H9 (cell line): ENCODE data around the gene NT5DC1. TPM values are rescaled to one million over a fixed set of nuclear protein-coding genes. Genes with fewer than 3 reads are reported as not detected.

Experiments
- DNase-seq: peaks from one replicate; pipeline ENCODE4 v3.0.0-alpha.2; 2017
- H2AFZ ChIP-seq: one replicate; pipeline ENCODE4 v1.6.1; 2013; ENCODE audit warnings: mild to moderate bottlenecking, low read length, control low read depth, moderate library complexity
- H2AK5ac ChIP-seq: 2 replicates; pipeline ENCODE4 v1.6.1; 2013; ENCODE audit warnings: low read length, control low read depth, mixed read lengths; ENCODE audit not compliant: insufficient read length
- H2BK120ac ChIP-seq: one replicate; pipeline ENCODE4 v1.6.1; 2013; ENCODE audit warnings: low read depth, mild to moderate bottlenecking, low read length, control low read depth, inconsistent platforms; ENCODE audit not compliant: poor library complexity, severe bottlenecking
- H2BK12ac ChIP-seq: 2 replicates; pipeline ENCODE4 v1.6.1; 2013; ENCODE audit warnings: low read length, control low read depth, mixed read lengths, low read depth; ENCODE audit not compliant: insufficient read length
- H2BK15ac ChIP-seq: 2 replicates; pipeline ENCODE4 v1.6.1; 2013; ENCODE audit warnings: low read depth, low read length, control low read depth
- H2BK20ac ChIP-seq: one replicate; pipeline ENCODE4 v1.6.1; 2013; ENCODE audit warnings: low read depth, mild to moderate bottlenecking, low read length, control low read depth, inconsistent platforms; ENCODE audit not compliant: poor library complexity, severe bottlenecking
- H2BK5ac ChIP-seq: 2 replicates; pipeline ENCODE4 v1.6.1; 2013; ENCODE audit warnings: low read length, control low read depth, mixed read lengths; ENCODE audit not compliant: insufficient read length
- H3K14ac ChIP-seq: 2 replicates; pipeline ENCODE4 v1.6.1; 2013; ENCODE audit warnings: low read length, control low read depth; ENCODE audit not compliant: insufficient read depth
- H3K18ac ChIP-seq: 2 replicates; pipeline ENCODE4 v1.6.1; 2013; ENCODE audit warnings: low read depth, mild to moderate bottlenecking, mixed read lengths, low read length, control low read depth; ENCODE audit not compliant: insufficient read length
- H3K23ac ChIP-seq: 2 replicates; pipeline ENCODE4 v1.6.1; 2013; ENCODE audit warnings: low read length, control low read depth, mixed read lengths, low read depth; ENCODE audit not compliant: insufficient read length
- H3K23me2 ChIP-seq: 2 replicates; pipeline ENCODE4 v1.6.1; 2013; ENCODE audit warnings: low read depth, mild to moderate bottlenecking, mixed read lengths, low read length, control low read depth; ENCODE audit not compliant: insufficient read length, poor library complexity, severe bottlenecking
- H3K27ac ChIP-seq: 2 replicates; pipeline ENCODE4 v1.5.1; 2013; ENCODE audit warnings: low read length, control low read depth, mixed read lengths, low read depth; ENCODE audit not compliant: insufficient read length
- H3K27me3 ChIP-seq: 2 replicates; pipeline ENCODE4 v1.6.1; 2013; ENCODE audit warnings: low read length, control low read depth, inconsistent platforms; ENCODE audit not compliant: insufficient read depth
- H3K4ac ChIP-seq: 2 replicates; pipeline ENCODE4 v1.6.1; 2013; ENCODE audit warnings: low read depth, mild to moderate bottlenecking, control low read depth, inconsistent platforms, low read length, moderate library complexity
- H3K4me1 ChIP-seq: 2 replicates; pipeline ENCODE4 v1.6.1; 2013; ENCODE audit warnings: low read length, control low read depth, inconsistent platforms; ENCODE audit not compliant: insufficient read depth
- H3K4me2 ChIP-seq: 2 replicates; pipeline ENCODE4 v1.6.1; 2013; ENCODE audit warnings: low read length, control low read depth, mixed read lengths; ENCODE audit not compliant: insufficient read length, insufficient read depth
- H3K56ac ChIP-seq: 2 replicates; pipeline ENCODE4 v1.6.1; 2013; ENCODE audit warnings: low read depth, mild to moderate bottlenecking, mixed read lengths, low read length, control low read depth; ENCODE audit not compliant: insufficient read length
- H3K79me1 ChIP-seq: 2 replicates; pipeline ENCODE4 v1.6.1; 2013; ENCODE audit warnings: low read depth, mild to moderate bottlenecking, moderate library complexity, low read length, control low read depth, inconsistent platforms; ENCODE audit not compliant: insufficient read depth, poor library complexity, severe bottlenecking
- H3K79me2 ChIP-seq: 2 replicates; pipeline ENCODE4 v1.6.1; 2013; ENCODE audit warnings: low read length, control low read depth, inconsistent platforms; ENCODE audit not compliant: insufficient read depth
- H3K9ac ChIP-seq: 2 replicates; pipeline ENCODE4 v1.6.1; 2013; ENCODE audit warnings: low read length, control low read depth, mixed read lengths; ENCODE audit not compliant: insufficient read length; ENCODE audit errors: extremely low read depth
- H3K9me3 ChIP-seq: one replicate; pipeline ENCODE4 v1.6.1; 2013; ENCODE audit warnings: low read depth, low read length, inconsistent platforms; ENCODE audit not compliant: control insufficient read depth
- H3T11ph ChIP-seq: one replicate; pipeline ENCODE4 v1.6.1; 2013; ENCODE audit warnings: mild to moderate bottlenecking, low read length, control low read depth, inconsistent platforms
- H4K20me1 ChIP-seq: one replicate; pipeline ENCODE4 v1.6.1; 2013; ENCODE audit not compliant: control insufficient read depth, insufficient read length, insufficient read depth
- H4K5ac ChIP-seq: 2 replicates; pipeline ENCODE4 v1.6.1; 2013; ENCODE audit warnings: low read depth, mild to moderate bottlenecking, mixed read lengths, low read length, control low read depth; ENCODE audit not compliant: insufficient read length
- H4K8ac ChIP-seq: replicated peaks from 2 replicates; pipeline ENCODE4 v1.6.1; 2013; ENCODE audit warnings: low read length, control low read depth, mixed read lengths, low read depth; ENCODE audit not compliant: insufficient read length
- H4K91ac ChIP-seq: 2 replicates; pipeline ENCODE4 v1.6.1; 2013; ENCODE audit warnings: low read depth, mild to moderate bottlenecking, moderate library complexity, mixed read lengths, low read length, control low read depth; ENCODE audit not compliant: insufficient read length
- H3K27ac Mint-ChIP-seq, 3 experiments: 2 replicates in 2 of 3; 3 replicates in 1 of 3; pipeline ENCODE4 v1.8.0; 2020 to 2021; ENCODE audit warnings: mixed read lengths in 3 of 3, mild to moderate bottlenecking in 1 of 3, moderate library complexity in 1 of 3
- H3K27me3 Mint-ChIP-seq: 2 replicates; pipeline ENCODE4 v1.8.0; 2021; ENCODE audit warnings: low read depth, mild to moderate bottlenecking, moderate library complexity, mixed read lengths
- H3K36me3 Mint-ChIP-seq, 3 experiments: 2 replicates in 2 of 3; 3 replicates in 1 of 3; pipeline ENCODE4 v1.8.0; 2020 to 2021; ENCODE audit warnings: low read depth in 3 of 3, mixed read lengths in 3 of 3; ENCODE audit not compliant: insufficient read depth in 1 of 3
- H3K4me1 Mint-ChIP-seq, 2 experiments: 2 replicates each; pipeline ENCODE4 v1.8.0; 2020; ENCODE audit warnings: mixed read lengths in 2 of 2
- H3K4me3 Mint-ChIP-seq, 2 experiments: 2 replicates in 1 of 2; 3 replicates in 1 of 2; pipeline ENCODE4 v1.8.0; 2020 to 2021; ENCODE audit warnings: mild to moderate bottlenecking in 2 of 2, mixed read lengths in 2 of 2, moderate library complexity in 1 of 2
- H3K9me3 Mint-ChIP-seq, 2 experiments: 2 replicates in 1 of 2; 3 replicates in 1 of 2; pipeline ENCODE4 v1.8.0; 2020; ENCODE audit warnings: mild to moderate bottlenecking in 2 of 2, mixed read lengths in 2 of 2, moderate library complexity in 1 of 2
- WGBS: extraction: QIAGEN DNeasy Blood & Tissue Kit; methylation state at CpG from one replicate; pipeline ENCODE4 v1.1.7; 2013; ENCODE audit warnings: missing lambda C conversion rate, low lambda C conversion rate, mixed read lengths; ENCODE audit not compliant: insufficient read length; ENCODE audit errors: extremely low coverage; 5-methylcytosine and 5-hydroxymethylcytosine counted together
- total RNA-seq: library from RNA; stranded (reverse); gene quantifications from 2 replicates; pipeline ENCODE4 v1.2.1, GENCODE V29; 2021
- TF ChIP-seq, protein P1 (sequence below): fragments of 200-600 bp; sonication (generic); conservative IDR thresholded peaks from 3 replicates; pipeline ENCODE4 v1.8.0; 2021; ENCODE audit warnings: antibody characterized with exemption, mild to moderate bottlenecking

The NT5DC1 gene
- total RNA-seq, 1 experiment from 2014 or later, result 64.9 TPM

GRCh38 chr6:116248577-116248976 is 147.9 kb downstream of the NT5DC1 start:
- Histone ChIP-seq H2AK5ac (no peak overlapping the region), H2BK20ac (no peak overlapping the region), H3K23ac (no peak overlapping the region), H3K18ac (no peak overlapping the region), H3K4ac (no peak overlapping the region), H2AFZ (no peak overlapping the region), H3K4me2 (no peak overlapping the region), H3K9ac (no peak overlapping the region), H3K23me2 (peaks cover 6% of the 10 kb centered on the region), H3K79me2 (peaks cover 3% of the 10 kb centered on the region; the same call in 1 of the 2 replicates), H2BK12ac (no peak overlapping the region), H3K79me1 (no peaks in the 10 kb centered on the region), H3K14ac (no peak overlapping the region), H3K27ac (no peak overlapping the region), H4K5ac (no peak overlapping the region), H4K91ac (no peak overlapping the region), H3K9me3 (no peaks in the 10 kb centered on the region), H3K4me1 (peaks cover 10% of the 10 kb centered on the region; the same call in 1 of the 2 replicates), H3K56ac (no peak overlapping the region), H2BK120ac (no peak overlapping the region), H2BK5ac (no peak overlapping the region), H4K20me1 (no peaks in the 10 kb centered on the region), H2BK15ac (no peak overlapping the region), H4K8ac (no peak overlapping the region), H3K27me3 (no peaks in the 10 kb centered on the region), H3T11ph (no peak overlapping the region)
- H3K4me3 Mint-ChIP-seq, result no peak overlapping the region
- no peaks in the 10 kb centered on the region for H3K9me3 Mint-ChIP-seq
- H3K36me3 Mint-ChIP-seq, result peaks cover 4 to 17% (median 6%) of the 10 kb centered on the region in 3 experiments; a peak in 5 of 7 replicates
- no peak for DNase-seq
- WGBS, result no CpG with 5 or more reads among the region's 2 CpGs
- H3K27me3 Mint-ChIP-seq, result no peaks in the 10 kb centered on the region
- H3K4me1 Mint-ChIP-seq, result peaks cover 26 to 28% of the 10 kb centered on the region in 2 experiments
- H3K27ac Mint-ChIP-seq, result peak overlapping the region in 1 of 3 experiments; percentile 42; a peak in 2 of 7 replicates
- TF ChIP-seq, protein P1, sequence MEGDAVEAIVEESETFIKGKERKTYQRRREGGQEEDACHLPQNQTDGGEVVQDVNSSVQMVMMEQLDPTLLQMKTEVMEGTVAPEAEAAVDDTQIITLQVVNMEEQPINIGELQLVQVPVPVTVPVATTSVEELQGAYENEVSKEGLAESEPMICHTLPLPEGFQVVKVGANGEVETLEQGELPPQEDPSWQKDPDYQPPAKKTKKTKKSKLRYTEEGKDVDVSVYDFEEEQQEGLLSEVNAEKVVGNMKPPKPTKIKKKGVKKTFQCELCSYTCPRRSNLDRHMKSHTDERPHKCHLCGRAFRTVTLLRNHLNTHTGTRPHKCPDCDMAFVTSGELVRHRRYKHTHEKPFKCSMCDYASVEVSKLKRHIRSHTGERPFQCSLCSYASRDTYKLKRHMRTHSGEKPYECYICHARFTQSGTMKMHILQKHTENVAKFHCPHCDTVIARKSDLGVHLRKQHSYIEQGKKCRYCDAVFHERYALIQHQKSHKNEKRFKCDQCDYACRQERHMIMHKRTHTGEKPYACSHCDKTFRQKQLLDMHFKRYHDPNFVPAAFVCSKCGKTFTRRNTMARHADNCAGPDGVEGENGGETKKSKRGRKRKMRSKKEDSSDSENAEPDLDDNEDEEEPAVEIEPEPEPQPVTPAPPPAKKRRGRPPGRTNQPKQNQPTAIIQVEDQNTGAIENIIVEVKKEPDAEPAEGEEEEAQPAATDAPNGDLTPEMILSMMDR, result no peak
